ENCODE data around the gene NCAM1. TPM values are rescaled to one million over a fixed set of nuclear protein-coding genes. Genes with fewer than 3 reads are reported as not detected.

The NCAM1 gene
- total RNA-seq, 1 donor from 2014 or later = 3.1 TPM

- DNase-seq (ENCODE audit: low read depth) = no peak
- H3K4me3 ChIP-seq (ENCODE audit: low read depth, low read length) = no peak overlapping the region
- TF ChIP-seq, protein P1, sequence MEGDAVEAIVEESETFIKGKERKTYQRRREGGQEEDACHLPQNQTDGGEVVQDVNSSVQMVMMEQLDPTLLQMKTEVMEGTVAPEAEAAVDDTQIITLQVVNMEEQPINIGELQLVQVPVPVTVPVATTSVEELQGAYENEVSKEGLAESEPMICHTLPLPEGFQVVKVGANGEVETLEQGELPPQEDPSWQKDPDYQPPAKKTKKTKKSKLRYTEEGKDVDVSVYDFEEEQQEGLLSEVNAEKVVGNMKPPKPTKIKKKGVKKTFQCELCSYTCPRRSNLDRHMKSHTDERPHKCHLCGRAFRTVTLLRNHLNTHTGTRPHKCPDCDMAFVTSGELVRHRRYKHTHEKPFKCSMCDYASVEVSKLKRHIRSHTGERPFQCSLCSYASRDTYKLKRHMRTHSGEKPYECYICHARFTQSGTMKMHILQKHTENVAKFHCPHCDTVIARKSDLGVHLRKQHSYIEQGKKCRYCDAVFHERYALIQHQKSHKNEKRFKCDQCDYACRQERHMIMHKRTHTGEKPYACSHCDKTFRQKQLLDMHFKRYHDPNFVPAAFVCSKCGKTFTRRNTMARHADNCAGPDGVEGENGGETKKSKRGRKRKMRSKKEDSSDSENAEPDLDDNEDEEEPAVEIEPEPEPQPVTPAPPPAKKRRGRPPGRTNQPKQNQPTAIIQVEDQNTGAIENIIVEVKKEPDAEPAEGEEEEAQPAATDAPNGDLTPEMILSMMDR (conservative IDR thresholded peaks at IDR 0.05; ENCODE audit: low read depth, low read length) = no peak
These were observed 216.5 kb downstream of the NCAM1 start for GRCh38 chr11:113177671-113178070.

- no peak for DNase-seq (ENCODE audit: low read depth)
- TF ChIP-seq, protein P1 (conservative IDR thresholded peaks at IDR 0.05; ENCODE audit: low read depth, low read length) = no peak
- H3K4me3 ChIP-seq (ENCODE audit: low read depth, low read length) = no peak overlapping the region
These were observed 217.3 kb downstream of the NCAM1 start for GRCh38 chr11:113178381-113179070.

- DNase-seq (ENCODE audit: low read depth) = no peak
- H3K4me3 ChIP-seq (ENCODE audit: low read depth, low read length) = no peak overlapping the region
- TF ChIP-seq, protein P1 (conservative IDR thresholded peaks at IDR 0.05; ENCODE audit: low read depth, low read length) = no peak
These were observed 218.0 kb downstream of the NCAM1 start for GRCh38 chr11:113179181-113179704.

DNA sequence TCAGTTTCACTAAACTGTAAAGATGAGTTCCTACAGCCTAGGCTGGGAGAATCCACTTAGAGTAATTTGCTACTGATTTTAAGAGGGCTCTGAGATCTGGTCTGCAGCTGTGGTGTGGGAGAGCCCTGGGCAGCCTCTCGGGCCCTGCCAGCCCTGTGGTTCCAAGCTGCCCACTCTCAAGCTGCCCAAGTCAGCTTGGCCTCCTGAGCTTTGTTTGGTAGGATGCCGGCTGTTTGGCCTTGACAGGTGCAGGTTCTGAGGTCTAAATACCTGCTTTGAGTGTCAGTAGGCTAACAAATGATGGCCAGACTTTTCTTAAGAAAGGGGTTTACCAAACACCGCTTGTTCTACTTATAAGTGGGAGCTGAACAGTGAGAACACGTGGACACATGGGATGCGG, 219.9 kb downstream of the NCAM1 start:
- H3K4me3 ChIP-seq (ENCODE audit: low read depth, low read length) = no peak overlapping the region
- TF ChIP-seq, protein P1 (conservative IDR thresholded peaks at IDR 0.05; ENCODE audit: low read depth, low read length) = no peak
- no peak for DNase-seq (ENCODE audit: low read depth)

- no peak overlapping the region for H3K4me3 ChIP-seq (ENCODE audit: low read depth, low read length)
- DNase-seq (ENCODE audit: low read depth) = no peak
- TF ChIP-seq, protein P1 (conservative IDR thresholded peaks at IDR 0.05; ENCODE audit: low read depth, low read length) = no peak
These were observed 221.1 kb downstream of the NCAM1 start for GRCh38 chr11:113182288-113182687.

GRCh38 chr11:113184498-113184897, 223.3 kb downstream of the NCAM1 start:
- DNase-seq (ENCODE audit: low read depth) = peak; percentile 56
- H3K4me3 ChIP-seq (ENCODE audit: low read depth, low read length) = no peak overlapping the region
- TF ChIP-seq, protein P1 (conservative IDR thresholded peaks at IDR 0.05; ENCODE audit: low read depth, low read length) = no peak

- DNase-seq (ENCODE audit: low read depth) = no peak
- no peak overlapping the region for H3K4me3 ChIP-seq (ENCODE audit: low read depth, low read length)
- TF ChIP-seq, protein P1 (conservative IDR thresholded peaks at IDR 0.05; ENCODE audit: low read depth, low read length) = no peak
These were observed 227.2 kb downstream of the NCAM1 start for GRCh38 chr11:113188371-113188834.
